Renal pelvis (tissue), 4 donors: ENCODE measurements around the gene DHDH. TPM values are rescaled to one million over a fixed set of nuclear protein-coding genes. Genes with fewer than 3 reads are reported as not detected.

Experiments
- DNase-seq: peaks from one replicate; pipeline ENCODE4 v3.0.0-alpha.2; 2013
- polyA plus RNA-seq, 3 donors: library from polyadenylated mRNA; unstranded; fragments of 120-200 nt; gene quantifications; one replicate each; pipeline ENCODE4 v1.2.1, GENCODE V29; 2013; ENCODE audit not compliant: insufficient read length in 3 of 3

DHDH gene
- polyA plus RNA-seq, 3 donors, result 8.5 to 11.6 (median 9.7) TPM

DNA sequence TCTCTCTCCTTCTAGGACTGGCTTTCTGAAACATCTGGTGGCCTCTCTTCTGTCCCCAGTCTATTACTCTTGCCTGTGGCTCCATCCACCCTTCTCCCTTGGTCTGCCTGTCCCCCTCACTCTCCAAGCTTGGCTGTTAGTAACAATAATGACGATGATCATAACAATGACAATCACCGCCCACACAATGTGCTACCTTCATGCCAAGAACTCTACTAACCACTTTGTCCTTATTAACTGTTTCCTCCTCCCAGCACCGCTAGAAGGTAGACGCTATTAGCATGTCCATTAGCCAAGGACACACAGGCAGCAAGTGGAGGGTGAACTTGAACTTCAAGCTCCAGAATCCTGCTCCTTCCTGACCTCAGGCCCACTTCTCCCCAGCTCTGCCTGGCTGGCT, 56.9 kb downstream of the DHDH start:
- no peak for DNase-seq

DNA sequence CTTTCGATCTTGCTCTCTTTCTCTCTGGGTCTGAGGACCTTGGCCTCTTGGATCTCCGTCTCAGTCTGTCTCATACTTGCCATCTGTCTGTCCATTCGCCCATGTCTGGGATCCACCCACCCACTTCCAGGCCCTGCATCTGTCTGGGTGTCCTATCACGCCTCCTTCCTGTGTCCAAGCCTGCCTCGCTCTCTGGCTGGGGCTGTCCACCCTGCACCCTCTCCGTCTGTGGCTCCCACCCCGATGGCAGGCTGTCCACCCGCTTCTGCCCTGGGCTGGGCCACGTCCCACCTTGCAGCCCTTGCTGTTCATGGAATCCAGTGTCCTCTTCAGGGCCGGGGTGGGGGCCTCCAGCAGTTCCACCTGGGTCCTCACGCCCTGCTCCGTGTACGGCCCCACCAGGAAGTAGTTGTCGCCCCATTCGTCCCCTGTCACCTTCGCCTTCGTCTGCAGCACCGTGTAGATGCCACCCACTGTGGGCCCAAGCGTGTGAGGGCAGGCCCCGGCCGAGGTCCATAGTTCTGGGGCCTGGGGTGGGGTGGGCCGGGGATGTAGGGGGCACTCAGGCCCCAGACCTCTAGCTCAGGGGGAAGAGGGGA, 57.6 kb downstream of the DHDH start:
- no peak for DNase-seq

DNA sequence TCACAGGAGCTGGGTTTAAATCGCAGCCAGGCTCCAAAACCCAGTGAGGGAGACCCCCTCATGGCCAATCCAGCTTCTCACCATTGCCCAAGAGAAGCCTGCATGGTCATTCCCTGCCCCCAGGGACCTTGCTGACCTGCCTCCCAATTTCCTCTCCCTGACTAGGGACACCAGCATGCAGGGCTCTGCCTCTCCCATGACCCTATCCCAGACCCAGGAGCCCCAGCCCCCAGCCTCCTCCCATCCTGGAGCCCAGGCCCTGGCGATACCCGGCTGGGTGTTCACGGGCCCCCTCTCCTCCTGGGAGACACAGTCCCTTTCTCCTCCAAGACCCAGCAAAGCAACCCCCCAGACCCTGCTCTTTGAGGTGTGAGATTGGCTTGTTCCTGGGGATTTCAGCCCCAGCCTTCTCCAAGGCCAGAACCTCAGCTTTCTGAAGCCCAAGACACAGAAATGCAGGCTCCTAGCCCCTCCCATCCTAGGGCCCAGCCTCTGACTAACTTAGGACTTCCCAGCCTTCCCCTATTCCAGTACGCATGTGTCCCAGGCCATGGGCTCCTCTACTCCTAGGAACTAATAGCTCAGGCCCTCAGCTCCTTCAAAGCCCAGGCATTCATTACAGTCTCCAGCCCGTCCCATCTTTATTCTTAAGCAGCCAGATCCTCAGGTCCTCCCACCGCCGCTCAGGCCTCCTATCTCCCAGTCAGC, 58.5 kb downstream of the DHDH start:
- no peak for DNase-seq

DNA sequence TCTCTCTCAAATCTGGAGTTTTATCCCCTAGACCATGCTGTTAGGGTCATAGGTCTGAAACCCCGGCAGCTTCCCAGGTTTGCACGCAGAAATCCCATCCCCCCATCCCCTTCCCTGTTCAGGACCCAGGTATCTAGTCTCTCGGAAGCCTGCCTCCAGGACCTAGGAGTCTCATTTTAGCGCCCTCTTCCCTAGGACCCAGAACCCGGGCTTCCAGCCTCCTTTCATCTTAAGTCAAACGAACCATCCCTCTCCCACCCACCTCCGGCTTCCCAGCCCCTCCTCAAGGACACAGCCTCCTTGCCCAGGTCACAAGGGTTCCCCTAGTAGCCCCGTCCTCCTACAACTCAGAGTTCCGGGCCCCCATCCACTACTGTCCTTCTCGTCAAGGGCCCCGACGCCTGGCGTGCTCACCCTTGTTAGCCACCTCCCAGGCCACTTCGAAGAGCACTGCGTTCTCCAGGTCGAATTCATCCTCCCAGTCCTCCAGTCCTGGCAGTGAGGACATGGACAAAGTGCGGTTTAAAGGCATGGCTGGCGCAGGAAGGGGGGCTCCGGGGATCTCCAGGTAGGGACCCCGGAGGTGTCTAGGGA, 59.2 kb downstream of the DHDH start:
- DNase-seq, result no peak

DNA sequence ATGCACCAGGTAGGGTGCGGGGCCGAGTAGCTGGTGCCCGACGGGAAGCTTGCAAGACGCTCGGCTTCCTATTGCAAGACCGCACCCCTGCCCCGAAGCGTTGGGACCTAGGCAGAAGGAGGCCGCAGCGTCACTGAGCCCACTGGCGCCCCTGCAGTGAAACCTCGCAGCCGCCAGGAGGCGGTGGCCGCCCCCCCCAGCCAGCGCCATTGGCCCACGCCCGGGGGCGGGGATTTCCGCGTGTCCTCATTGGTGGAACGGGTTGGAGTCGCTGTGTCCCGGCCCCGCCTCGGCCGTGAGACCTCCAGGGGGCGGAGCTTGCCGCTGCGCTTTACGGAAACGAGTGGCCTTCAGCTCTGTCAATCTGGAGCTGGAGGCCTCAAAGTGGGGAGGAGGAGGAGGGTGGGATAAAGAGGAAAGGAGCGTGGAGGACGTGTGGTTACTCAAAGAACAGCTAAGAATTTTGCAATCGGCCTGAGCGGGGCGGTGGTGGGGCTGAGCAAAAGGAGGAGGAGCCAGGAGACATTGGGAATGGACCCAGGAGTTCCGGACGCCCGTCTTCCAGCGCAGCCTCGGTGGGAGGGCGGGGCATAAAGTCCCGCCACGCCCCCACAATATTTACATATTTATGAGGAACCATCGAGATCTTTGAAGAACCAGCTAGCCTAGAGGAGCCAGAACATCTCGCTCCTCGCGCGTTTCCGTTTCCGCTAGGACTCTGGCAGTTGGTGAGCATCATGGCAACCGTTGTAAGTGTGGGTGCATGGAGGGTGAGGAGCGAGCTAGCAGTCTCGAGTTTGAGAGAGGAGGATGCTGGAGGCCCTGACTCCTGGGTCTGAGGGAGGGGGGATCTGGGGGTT, 59.9 kb downstream of the DHDH start, which contains the start of the genes GYS1 and RUVBL2:
TSS of gene GYS1 (minus strand) at position 135 of the 860 bp plus-strand sequence. CDS start 197 bp downstream, outside the sequence.
TSS of gene RUVBL2 (plus strand) at position 713 of the 860 bp plus-strand sequence. CDS start at position 738, 25 bp downstream.
- peak; percentile 100 for DNase-seq

DNA sequence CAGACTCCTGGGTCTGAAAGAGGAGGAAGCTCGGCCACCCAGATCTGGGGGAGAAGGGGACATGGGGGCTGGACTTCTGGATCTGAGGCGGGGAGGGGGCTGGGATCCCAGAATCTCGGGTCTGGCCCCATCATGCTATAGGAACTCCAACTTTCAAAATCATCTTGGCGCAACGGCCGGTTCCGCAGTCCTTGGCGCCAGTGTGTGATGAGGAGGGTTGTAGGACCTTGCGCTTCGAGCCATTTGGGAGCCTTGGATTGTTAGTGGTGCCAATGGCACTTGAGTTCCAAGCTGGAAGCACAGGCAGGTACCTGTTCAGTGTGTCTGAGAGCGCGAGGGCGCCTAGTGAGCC, 60.5 kb downstream of the DHDH start:
- DNase-seq, result no peak

Other genes with a start within 250 kb of the DHDH start
- gene FUT2, start 237.7 kb upstream of the DHDH start, polyA plus RNA-seq, result 1 to 10 TPM; 2.4 to 5.8 (median 3.3) TPM
- gene MAMSTR, start 214.0 kb upstream of the DHDH start, polyA plus RNA-seq, result 1 to 10 TPM; 5.7 to 8.0 (median 7.1) TPM
- 10 to 100 TPM; 15.7 to 20.8 (median 17.2) TPM for gene RASIP1, start 193.1 kb upstream of the DHDH start, polyA plus RNA-seq
- under 1 TPM; 0.39 to 0.83 (median 0.65) TPM for gene IZUMO1, start 186.8 kb upstream of the DHDH start, polyA plus RNA-seq
- 1 to 10 TPM; 3.0 to 4.4 (median 4.2) TPM for gene FUT1, start 181.1 kb upstream of the DHDH start, polyA plus RNA-seq
- gene FGF21, start 178.2 kb upstream of the DHDH start, polyA plus RNA-seq, result not detected
- 10 to 100 TPM; 47.7 to 65.3 (median 60.4) TPM for gene BCAT2, start 122.7 kb upstream of the DHDH start, polyA plus RNA-seq
- 10 to 100 TPM; 38.3 to 44.8 (median 43.3) TPM for gene HSD17B14, start 97.2 kb upstream of the DHDH start, polyA plus RNA-seq
- 10 to 100 TPM; 25.2 to 29.4 (median 25.7) TPM for gene PLEKHA4, start 65.1 kb upstream of the DHDH start, polyA plus RNA-seq
- gene PPP1R15A, start 61.3 kb upstream of the DHDH start, polyA plus RNA-seq, result 10 to 100 TPM; 33.8 to 36.6 (median 33.9) TPM
- 1 to 10 TPM in 1 of 3 donors, under 1 TPM in 2; 0.70 to 1.5 (median 0.96) TPM for gene TULP2, start 35.0 kb upstream of the DHDH start, polyA plus RNA-seq
- 100 to 1,000 TPM; 311 to 334 (median 332) TPM for gene NUCB1, start 33.4 kb upstream of the DHDH start, polyA plus RNA-seq
- 10 to 100 TPM; 76.5 to 91.9 (median 87.6) TPM for gene BAX, start 21.2 kb downstream of the DHDH start, polyA plus RNA-seq
- gene FTL, start 31.6 kb downstream of the DHDH start, polyA plus RNA-seq, result 1,000 to 10,000 TPM; 2,476 to 3,205 (median 2,712) TPM
- gene GYS1, start 59.6 kb downstream of the DHDH start, polyA plus RNA-seq, result 10 to 100 TPM; 42.9 to 56.7 (median 55.5) TPM
- gene RUVBL2, start 60.2 kb downstream of the DHDH start, polyA plus RNA-seq, result 100 to 1,000 TPM in 2 of 3 donors, 10 to 100 TPM in 1; 96.2 to 118 (median 101) TPM
- gene LHB, start 83.4 kb downstream of the DHDH start, polyA plus RNA-seq, result under 1 TPM in 2 of 3 donors, not detected in 1; 0.30 to 0.71 TPM
- gene CGB3, start 90.6 kb downstream of the DHDH start, polyA plus RNA-seq, result not detected
- gene CGB2, start 98.2 kb downstream of the DHDH start, polyA plus RNA-seq, result not detected
- not detected for gene CGB1, start 103.2 kb downstream of the DHDH start, polyA plus RNA-seq
- gene CGB5, start 110.1 kb downstream of the DHDH start, polyA plus RNA-seq, result under 1 TPM in 1 of 3 donors, not detected in 2; 0.20 TPM
- under 1 TPM in 1 of 3 donors, not detected in 2; 0.39 TPM for gene CGB8, start 115.4 kb downstream of the DHDH start, polyA plus RNA-seq
- gene CGB7, start 124.0 kb downstream of the DHDH start, polyA plus RNA-seq, result 1 to 10 TPM in 2 of 3 donors, under 1 TPM in 1; 0.74 to 1.4 (median 1.2) TPM
- 1 to 10 TPM; 3.2 to 6.5 (median 5.7) TPM for gene NTF4, start 131.1 kb downstream of the DHDH start, polyA plus RNA-seq
- gene KCNA7, start 139.0 kb downstream of the DHDH start, polyA plus RNA-seq, result under 1 TPM; 0.03 to 0.13 (median 0.05) TPM
- 100 to 1,000 TPM; 322 to 406 (median 393) TPM for gene SNRNP70, start 151.8 kb downstream of the DHDH start, polyA plus RNA-seq
- gene LIN7B, start 180.7 kb downstream of the DHDH start, polyA plus RNA-seq, result 10 to 100 TPM in 2 of 3 donors, 1 to 10 TPM in 1; 9.0 to 11.5 (median 10.1) TPM
- 1 to 10 TPM; 1.1 to 1.4 (median 1.1) TPM for gene C19orf73, start 185.4 kb downstream of the DHDH start, polyA plus RNA-seq
- 1 to 10 TPM; 6.7 to 9.4 (median 9.0) TPM for gene PPFIA3, start 185.8 kb downstream of the DHDH start, polyA plus RNA-seq
- gene HRC, start 221.7 kb downstream of the DHDH start, polyA plus RNA-seq, result 10 to 100 TPM; 24.8 to 36.4 (median 33.1) TPM
- gene TRPM4, start 224.1 kb downstream of the DHDH start, polyA plus RNA-seq, result 10 to 100 TPM; 29.4 to 62.7 (median 39.0) TPM